Fibroblast of upper back skin (primary cell): ENCODE results near the gene SULF2.
A peak's percentile ranks its signal among the peaks of the same experiment; 100 is the strongest.

Source experiments
- DNase-seq: peaks from one replicate; pipeline ENCODE4 v3.0.0-alpha.2; 2013

The SULF2 gene

DNA sequence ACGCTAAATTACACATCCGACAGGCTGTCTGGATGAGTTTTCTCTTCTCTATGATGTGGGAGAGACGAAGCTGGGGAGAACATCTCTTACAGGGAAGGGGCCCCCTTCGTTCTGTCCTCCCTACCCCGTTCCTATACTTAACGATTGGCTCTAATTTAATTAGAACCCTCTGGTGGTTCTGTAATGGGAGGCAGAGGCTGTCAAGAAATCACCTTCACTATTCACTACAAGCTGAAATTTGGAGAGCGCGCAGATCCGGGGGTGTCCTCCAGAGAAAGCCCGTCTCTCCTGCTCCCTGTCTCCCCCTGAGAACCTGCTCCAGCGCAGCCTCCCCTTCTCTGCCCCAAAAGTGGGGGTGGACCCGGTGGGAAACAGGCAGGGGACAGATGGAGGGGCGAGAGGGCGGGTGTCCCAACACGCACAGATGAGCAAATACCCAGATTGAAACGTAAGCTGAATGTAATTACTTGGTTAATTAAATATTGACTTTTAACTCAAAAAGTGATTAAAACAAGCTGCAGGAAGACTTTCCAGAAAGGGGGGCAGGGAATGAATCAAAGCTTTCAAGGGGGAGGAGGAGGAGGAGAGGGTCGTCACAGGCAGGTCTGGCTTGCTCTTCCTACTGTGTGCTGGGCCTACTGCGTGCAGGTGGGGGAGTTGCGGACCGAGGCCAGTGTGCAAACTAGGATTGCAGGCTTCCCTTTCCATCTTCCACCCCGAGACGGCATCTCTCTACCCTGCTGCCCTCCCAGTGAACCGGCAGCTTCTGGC, 1.3 kb downstream of the SULF2 start:
- no peak for DNase-seq

DNA sequence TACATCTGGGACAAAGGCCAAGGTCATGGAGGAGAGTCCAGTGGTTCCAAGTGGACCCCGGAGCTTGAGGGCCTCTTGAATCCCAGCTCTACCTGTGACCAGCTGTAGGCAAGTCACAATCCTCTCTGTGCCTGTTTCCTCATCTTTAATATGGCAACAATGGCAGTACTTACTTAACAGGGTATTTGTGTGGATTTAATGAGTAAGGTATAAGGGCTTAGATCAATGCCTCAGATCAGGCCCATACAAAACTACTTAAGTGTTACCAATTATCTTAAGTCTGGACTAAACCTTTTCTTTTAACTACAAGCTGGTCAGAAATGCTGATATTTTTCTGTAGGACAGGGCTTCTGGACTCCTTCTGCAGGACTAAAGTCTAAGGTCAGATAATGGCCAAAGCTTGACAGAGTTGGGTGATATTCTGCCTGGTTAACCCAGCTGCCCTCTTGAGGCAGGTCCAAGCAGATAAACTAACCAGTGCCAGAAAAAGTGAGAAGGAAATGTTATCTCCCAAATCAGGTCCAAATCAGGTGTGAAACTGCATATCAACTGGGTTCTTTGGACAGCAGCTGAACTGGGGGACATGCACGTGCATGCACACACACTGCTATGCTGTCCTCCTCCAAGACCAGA, 2.2 kb downstream of the SULF2 start:
- DNase-seq, result no peak

DNA sequence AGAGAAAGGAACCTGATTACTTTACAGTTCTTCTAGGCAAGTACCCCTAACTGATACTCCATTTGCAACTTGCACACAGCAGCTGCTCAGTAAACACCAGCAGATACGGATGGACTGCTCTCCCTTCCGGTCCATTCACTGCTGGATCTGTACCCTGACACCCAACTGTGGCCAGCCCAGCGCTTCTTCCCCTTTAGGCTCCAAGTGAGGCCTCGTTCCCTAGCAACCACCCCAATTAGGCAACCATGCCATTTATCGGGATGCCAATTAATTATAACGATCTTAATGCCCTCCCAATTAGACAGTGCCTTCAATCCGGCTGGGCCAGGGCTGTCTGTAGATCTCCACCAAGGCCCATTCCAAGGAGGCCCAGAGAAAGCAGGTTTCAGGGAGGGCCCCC, 3.2 kb downstream of the SULF2 start:
- no peak for DNase-seq

DNA sequence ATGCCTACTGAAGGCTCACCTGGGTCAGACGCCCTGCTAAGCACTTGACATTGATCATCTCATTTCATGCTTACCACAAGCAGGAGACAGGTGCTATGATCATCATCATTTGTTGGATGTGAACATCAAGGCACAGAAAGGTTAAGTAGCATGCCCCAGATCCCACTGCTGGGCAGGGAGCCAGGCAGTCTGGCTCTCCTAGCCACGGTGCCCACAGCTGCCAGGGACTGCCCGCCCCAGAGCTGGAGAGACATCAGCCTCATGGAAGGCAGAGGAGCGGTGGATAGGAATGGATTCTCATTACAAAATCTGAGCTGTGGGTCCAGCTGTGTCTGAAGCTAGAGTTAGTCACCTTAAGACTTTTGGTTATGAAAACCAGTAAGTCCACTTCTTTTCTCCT, 3.6 kb downstream of the SULF2 start:
- no peak for DNase-seq

DNA sequence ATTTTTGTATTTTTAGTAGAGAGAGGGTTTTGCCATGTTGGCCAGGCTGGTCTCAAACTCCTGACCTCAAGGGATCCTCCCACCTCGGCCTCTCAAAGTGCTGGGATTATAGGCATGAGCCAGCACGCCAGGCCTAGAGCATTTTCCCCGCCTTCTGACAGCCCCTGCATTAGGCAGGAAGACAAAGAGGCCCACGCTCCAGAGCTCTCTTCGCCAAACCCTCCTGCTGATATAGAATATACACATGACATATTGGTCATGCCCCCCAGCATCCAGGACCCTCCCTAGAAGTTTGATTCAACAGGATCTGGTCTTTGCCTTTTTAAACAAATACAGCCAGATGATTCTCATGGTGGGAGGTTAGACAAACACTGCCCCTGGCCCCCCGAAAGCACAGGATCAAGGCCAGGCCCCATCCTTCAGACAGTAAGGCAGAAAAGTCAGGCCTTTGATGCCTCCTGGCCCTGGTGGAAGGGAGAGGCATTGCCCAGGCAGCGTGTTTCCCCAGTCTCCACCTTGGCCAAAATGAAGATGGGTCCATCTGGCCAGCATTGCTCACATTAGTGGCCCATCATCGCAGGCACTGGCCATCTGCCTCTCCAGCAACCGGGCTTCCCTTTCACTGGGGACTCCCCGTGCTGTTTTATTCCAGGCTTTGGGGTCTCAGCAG, 4.4 kb downstream of the SULF2 start:
- DNase-seq, result no peak

DNA sequence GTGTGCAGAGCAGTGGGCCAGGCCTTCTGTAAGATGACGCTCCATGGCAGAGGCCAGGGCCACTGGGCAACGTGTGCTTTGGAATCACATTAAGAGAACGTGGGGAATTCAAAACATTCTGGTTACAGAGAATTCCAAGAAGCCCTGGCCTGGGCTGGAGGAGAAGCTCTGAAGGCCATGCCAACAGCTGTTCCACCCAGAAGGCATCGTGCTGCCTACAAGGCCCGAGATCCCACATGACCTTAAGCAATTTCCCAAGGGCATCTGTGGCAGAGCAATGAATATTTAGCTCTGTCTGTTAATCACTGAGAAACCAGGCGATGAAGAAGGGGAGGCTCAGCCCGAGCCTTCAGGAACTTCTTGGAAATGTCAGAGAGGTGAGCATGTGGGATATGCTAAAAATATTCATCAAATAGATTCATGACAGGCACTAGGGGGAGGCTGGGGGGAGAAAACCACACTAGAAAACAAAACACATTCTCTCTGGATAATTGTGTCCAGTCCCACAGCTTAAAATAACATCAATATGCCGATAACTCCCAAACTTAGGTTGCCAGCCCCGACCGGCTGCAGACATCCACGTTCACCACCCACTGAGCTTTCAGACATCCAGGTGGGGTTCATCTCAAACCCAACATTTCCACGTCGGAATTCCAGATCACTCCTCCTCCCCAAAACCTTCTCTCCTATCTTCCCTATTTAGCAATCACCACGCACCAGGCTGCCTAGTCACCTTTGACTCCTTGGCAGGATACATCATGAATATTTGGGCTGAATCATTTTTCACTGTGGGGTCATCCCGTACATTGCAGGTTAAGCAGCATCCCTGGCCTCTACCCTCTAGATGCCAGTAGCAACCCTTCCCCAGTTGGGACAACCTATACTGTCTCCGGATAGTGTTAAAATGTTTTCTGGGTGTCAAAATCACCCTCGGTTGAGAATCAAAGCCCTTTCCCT, 6.6 kb downstream of the SULF2 start:
- DNase-seq, result peak; percentile 57

DNA sequence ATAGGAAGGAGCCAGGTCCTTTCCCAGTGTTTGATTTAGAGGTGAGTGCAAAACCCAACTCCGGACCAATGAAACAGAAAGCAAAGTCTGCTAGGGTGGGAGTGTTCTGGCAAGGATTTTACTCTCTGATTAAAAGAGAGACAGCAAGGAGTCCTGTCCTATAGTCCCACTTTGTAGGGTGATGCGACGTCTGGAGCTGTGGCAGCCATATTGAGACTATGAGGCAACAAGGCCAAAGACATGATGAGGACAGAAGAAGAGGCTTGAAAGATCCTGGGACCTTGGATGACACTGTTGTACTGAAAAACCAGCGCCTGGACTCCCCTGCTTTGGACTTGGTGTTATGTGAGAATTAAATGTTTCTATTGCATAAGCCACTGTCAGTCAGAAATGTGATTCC, 8.1 kb downstream of the SULF2 start:
- no peak for DNase-seq

DNA sequence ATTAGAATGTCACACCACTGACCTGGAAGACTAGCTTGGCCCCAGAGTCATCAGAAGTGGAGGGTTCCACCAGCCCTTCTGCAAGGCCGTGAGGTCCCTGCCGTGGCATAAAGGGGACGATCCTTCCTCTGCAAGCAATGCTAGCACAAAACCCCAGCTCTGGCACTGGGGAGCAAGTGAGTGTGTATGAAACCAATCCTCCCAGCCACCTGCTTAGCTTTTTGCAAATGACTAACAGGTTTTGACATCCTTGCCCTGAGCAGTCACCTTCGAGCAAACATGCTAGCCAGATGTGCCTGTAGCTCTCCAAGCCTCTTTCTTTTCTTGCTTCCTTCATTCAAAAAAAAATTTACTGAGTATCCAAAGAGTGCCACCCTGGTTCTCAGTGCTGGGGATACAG, 8.6 kb downstream of the SULF2 start:
- no peak for DNase-seq

DNA sequence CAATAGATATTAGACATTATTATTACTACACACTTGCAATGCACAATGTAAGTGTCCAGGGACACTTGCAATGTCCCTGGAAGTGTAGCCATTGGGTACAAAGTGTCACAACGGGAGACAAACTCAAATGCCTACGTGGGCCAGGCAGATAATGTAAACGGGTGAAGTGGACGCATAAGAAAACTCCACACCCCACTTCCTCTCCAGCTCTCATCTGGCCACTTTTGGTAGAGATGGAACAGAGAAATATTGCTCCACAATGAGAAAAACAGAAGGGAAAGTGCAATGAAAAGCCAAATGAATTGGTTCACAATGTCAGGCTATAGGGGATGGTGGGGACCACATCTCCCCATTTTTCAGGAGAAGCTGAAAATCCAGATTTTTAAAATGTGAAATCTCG, 9.4 kb downstream of the SULF2 start:
- no peak for DNase-seq

DNA sequence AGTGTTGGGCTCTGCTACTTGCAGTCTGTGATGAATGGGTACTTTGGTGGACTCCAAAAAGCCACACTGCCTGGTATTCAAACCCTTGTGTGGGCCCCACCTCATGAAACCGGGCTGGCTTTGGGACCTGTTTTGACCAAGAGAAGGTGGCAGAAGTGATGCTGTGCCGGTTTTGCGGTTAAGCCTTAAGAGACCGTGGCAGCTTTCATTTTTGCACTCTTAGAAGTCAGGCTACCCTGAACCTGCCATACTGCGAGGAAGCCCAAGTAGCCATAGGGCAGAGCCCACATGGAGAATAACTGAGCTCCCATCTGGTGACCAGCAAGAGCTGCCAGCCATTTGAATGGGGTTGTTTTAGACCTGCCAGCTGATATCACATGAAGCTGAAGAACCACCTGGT, 10.2 kb downstream of the SULF2 start:
- no peak for DNase-seq

DNA sequence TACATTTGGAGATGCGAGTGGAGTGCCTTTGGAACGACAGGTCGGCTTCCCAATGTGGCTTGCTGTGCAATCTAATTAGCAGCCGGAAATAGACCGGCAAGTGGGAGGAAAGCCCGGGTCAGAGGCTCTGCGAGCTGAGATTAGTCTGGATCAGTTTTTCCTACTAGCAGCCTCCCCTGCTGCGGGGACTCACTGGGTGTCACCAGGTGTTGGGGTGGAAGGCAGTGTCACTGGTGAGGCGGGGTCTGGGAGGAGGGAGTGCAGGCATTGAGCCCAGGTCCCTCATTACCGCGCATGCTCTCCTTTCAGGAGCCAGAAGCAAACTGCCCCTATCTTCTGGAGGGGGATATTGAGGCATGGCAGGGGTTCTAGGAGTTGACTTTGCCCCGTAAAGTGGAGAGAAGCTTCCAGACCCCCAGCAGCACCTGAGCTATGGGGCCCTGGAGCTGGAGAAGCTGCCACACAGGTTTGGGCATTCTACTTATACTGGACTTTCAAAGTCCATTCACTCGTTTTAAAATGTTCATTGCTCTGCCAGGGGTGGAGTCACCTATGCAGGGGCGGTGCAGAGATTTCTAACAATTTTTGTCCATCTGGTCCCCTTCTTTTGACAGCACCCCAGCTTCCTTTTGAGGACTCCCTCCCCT, 11.0 kb downstream of the SULF2 start:
- DNase-seq, result no peak

DNA sequence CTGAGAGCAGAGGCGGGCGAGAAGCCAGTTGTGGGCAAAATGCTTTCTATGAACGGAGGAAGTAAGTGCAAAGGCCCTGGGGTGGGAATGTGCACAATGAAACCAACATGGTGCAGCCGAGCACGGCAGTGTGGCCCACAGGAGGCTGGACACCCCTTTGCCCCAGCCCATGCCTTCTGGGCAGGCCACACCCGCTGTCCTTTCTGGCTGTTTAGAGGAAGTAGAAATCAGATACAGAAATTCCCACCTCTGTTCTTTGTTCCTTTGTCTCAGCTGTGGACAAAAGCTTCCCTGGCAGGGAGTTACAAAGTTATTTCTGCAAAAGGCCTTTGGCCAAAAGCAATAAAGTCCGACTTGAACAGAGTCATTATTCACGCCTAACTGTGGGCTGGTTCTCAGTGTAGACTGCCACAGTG, 11.9 kb downstream of the SULF2 start:
- no peak for DNase-seq

DNA sequence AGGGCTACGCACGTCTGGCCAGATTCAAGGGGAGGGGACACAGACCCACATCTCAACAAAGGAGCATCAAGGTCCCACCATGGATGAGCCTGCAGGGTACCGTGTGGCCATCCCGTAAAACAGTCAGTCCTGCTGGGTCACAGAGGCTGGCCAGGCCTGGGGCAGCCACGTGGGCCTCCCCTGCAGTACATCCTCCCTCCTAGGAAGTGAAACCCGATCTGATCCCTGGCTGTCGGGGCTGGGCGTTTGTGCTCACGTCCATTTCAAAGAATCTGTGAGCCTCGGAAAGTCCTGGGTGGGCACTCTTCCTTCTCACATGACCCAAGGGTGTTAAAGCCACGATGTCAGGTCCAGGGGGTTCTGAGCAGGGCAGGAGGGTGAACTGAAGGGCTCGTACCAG, 14.3 kb downstream of the SULF2 start:
- DNase-seq, result no peak

DNA sequence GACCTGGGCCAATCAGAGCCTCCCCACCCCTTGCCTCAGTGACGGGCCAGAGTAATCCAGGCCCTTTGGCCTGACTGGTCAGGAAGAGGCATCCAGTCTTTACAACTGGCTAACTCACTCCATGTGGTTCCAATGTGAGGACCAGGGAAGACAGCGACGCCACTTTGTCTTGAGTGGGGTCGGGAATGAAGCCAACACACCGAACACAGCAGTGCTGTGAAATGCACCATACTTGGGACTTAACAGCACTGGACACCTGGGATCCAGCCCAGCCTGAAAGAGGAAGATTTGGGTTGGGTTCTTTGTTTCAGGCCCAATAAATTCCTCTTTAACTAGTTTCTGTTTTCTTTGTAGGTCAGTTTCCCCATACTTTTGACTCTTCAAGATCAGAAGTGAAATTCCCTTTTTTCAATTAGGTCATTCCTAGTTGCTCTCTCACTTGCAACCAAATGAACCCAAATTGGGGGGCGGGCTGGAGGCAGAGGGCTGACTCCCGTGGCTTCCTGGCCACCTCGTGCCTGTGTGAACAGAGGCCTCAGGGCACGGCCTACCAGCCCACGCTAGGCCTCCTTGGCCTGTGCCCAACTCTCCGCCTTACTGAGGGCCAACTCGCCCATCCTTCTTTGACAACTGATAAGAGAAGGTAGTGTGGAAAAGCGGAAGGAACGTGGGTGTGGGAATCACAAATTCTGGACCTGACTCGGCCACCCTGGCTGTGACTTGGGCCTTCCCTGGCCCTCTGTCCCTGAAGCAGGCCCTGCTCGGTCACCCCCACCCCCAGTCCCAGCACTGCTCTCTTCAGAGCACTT, 17.1 kb downstream of the SULF2 start:
- no peak for DNase-seq

DNA sequence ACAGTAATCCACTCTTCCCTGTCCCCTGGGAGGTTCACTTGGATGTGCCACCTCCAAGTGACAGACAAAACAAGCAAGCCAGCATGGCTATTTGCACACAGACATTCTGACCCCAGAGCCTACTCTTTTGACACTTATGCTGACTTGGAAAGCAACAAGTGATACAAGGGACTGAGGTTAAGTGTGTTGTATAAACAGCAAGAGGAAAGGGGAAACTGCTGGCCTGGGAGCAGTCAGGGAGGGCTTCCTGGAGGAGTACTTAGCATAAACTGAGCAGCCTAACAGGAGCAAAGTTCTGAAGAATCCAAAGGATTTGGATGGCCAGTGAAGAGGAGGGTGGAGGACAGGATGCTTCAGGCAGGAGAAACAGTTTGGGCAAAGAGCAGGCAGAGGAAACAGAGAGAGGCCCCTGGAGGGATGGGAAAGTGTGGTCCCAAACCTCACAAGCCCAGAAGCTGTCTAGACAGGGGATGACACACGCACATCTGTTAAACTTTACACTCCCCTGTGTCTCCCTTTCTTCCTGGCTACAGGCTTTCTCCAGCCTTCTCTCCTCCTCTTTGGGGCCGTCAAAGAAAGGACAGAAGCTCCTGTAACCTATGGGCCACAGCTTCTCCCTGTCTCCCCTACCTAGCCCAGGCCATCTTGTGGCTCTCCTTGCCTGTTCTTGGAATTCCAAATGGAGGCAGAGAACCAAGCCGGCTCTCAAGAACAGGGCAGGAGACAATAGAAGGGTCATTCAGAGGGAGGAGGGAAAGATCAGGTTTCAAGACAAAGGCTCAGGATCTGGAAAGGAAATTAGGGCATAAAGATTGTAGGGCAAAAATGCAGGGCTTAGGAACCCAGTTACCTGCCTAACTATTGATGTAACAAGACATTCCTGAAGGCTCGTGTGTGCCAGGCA, 19.3 kb downstream of the SULF2 start:
- DNase-seq, result peak; percentile 76

DNA sequence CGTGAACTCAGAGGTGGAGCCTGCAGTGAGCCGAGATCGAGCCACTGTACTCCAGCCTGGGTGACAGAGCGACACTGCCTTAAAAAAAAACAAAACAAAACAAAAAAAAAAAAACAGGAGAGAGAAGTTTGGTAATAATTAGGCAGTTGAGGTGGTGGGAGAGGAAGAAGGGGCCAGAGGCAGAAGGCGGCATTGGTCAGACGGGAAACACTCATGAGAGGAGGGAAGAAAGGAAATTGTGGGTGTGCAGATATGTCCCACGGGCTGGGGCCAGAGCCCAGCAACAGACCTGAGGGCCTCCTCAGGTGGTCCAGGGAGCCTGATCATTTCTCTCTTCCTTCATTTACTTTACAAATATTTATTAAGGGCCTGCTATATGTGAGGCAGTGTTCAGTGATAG, 20.0 kb downstream of the SULF2 start:
- no peak for DNase-seq

DNA sequence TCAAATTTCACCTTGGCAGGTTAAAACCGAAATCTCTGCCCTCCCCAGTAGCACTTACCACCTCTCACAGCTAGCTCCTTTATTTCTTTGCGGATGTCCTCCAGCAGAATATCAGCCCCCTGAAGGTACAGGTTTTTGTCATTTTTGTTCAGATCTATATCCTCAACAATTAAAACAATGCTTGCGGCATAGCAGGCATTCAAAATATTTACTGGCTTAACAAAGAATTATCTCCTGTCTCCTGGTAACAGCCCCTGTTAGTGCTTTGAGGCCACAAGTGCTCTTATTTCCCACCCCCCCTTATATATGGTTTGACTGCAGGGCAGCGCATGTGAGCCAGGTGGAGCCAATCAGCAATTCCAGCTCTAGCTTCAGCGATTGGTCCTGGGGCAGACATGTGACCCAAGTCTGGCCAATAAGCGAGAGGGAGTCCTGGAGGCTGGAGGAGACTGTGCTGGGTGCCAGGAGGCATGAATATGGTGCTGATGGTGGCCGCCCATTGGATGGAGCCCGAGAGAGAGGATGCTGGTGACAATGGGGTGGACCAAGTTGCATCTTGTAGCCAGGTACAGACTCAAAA, 21.0 kb downstream of the SULF2 start:
- no peak for DNase-seq

DNA sequence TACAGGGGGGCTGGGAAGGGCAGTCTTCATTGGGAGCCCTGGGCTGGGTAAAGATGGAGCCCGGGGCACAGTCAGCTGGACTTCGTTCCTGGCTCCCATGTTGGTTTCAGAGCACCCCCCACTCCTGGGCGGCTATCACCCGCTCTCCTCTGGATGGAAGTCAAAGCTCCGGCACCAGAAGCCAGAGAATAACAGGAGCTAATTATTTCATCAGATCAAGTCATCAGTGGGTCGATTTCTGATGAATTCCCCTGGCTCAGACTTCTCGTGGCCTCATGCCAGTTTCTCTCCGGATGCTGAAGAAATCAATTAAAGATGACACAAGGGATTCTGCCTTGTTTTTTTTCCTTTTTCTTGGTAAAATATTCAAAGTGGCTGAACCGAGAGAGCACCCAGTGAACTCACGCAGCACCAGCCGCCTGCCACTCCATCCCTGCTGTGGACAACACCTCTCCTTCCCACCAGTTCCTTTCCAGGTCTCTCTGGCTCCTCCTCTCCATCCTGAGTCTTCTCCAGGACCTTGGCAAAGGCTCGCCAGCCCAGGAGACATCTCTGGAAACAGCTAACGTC, 22.5 kb downstream of the SULF2 start:
- DNase-seq, result peak; percentile 74

DNA sequence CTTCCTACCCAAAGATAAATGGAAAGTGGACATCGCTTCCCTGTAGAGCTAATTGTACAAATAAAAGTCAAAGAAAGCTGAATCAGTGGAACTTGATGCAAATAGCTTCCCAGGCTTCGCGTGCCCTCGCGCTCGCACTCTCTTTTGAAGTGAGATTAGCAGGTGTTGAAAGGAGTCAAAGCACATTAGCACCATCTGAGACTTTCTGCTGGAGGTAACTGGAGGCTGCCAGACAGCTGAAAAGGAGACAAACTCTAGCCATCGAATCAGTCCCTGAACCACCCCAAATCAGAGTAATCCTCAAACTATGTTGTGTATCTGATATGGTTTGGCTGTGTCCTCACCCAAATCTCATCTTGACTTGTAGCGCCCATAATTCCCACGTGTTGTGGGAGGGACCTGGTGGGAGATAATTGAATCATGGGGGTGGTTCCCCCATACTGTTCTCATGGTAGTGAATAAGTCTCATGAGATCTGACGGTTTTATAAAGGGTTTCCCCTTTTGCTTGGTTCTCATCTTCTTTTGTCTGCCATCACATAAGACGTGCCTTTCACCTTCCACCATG, 23.7 kb downstream of the SULF2 start:
- DNase-seq, result no peak
